ENCODE results near the gene ALS2CL.

DNA sequence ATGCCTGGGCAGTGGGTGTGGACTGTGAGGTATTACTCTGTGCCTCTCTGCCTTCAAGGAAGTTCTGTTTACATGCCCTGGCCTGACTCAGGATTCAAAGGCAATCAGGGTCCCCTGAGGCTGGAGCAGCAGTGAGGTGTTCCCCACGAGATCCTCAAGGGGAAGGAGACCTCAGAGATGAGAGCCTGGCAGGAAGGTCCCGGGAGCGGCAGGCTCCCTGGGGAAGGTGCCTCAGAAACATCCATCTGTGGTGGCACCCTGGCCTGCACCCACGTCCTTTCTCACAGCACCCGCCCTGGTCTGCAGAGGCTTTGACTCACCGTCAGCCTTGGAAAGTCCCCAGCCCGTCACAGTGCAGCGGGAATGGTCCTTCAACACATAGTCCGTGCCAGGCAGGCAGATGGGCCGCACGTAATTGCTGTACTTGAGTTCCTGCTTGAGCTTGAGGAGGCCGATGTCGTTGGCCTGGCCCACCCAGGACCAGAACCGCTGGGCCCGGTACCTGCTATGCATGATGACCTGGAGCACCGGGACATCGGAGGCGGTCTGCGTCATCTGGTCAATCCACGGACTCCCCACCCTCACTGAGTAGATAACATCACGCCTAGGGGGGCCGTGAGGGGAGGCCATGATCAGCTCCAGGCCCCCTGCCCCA, 20.5 kb upstream of the ALS2CL start:
- no peak for TF ChIP-seq EZH2 (IDR thresholded peaks at IDR 0.05; ENCODE audit: insufficient read depth, poor library complexity, severe bottlenecking)
- no peak for TF ChIP-seq EZH2phosphoT487 (IDR thresholded peaks at IDR 0.05; ENCODE audit: insufficient read depth, low read depth)

Measured in GM23248 (cell line).